ENCODE data around the gene TPBGL. TPM values are rescaled to one million over a fixed set of nuclear protein-coding genes. Genes with fewer than 3 reads are reported as not detected.
A peak's percentile ranks its signal among the peaks of the same experiment; 100 is the strongest.

TPBGL gene
- total RNA-seq, 1 donor from 2014 or later = not detected

DNA sequence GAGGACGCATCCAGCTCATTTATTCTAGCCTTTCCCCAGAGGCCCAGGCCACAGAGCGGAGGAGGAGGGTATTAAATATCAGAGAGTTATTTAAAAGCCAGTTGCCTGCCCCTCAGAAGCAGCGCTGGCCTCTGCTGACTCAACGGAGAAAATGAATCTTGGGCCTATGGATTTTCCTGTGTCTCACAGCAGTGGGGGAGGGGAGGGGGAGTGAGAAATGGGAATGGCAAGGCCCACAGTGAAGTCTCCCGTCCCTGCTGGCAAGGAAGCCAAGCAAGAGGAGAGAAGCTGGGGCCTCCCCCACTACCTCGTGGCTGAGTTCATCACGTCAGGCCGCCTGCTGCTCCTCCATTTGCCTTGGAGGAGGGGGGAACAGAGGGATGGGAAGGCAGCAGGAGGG is 4.5 kb upstream of the TPBGL start:
- no peak for DNase-seq (ENCODE audit: extremely low spot score, unreplicated experiment)
- TF ChIP-seq, protein P1, sequence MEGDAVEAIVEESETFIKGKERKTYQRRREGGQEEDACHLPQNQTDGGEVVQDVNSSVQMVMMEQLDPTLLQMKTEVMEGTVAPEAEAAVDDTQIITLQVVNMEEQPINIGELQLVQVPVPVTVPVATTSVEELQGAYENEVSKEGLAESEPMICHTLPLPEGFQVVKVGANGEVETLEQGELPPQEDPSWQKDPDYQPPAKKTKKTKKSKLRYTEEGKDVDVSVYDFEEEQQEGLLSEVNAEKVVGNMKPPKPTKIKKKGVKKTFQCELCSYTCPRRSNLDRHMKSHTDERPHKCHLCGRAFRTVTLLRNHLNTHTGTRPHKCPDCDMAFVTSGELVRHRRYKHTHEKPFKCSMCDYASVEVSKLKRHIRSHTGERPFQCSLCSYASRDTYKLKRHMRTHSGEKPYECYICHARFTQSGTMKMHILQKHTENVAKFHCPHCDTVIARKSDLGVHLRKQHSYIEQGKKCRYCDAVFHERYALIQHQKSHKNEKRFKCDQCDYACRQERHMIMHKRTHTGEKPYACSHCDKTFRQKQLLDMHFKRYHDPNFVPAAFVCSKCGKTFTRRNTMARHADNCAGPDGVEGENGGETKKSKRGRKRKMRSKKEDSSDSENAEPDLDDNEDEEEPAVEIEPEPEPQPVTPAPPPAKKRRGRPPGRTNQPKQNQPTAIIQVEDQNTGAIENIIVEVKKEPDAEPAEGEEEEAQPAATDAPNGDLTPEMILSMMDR (IDR thresholded peaks at IDR 0.05) = no peak
- H3K27me3 Mint-ChIP-seq (ENCODE audit: unreplicated experiment) = peaks cover 35% of the 10 kb centered on the region

DNA sequence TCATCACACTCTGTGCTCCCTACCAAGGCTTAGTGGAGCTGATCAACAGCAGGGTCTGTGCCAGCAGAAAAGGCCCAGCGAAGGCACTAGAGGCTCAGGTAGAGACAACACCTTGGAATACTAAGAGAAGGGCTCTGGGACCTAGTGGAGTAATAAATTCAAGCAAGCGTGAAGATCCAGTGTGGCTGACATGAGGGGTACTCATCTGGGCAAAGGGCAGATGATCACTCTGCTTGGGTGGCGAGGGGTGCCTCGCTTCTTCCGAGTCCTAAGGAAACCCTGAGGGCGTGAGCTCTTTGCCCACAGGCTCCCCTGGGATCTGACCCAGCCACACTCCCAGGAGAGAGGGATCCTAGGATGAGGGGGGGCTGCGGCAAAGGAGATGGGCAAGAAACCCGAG is 3.5 kb upstream of the TPBGL start:
- H3K27me3 Mint-ChIP-seq (ENCODE audit: unreplicated experiment) = peaks cover 35% of the 10 kb centered on the region
- TF ChIP-seq, protein P1 (IDR thresholded peaks at IDR 0.05) = no peak
- no peak for DNase-seq (ENCODE audit: extremely low spot score, unreplicated experiment)

More for the DNA sequence above, 4.5 kb upstream of the TPBGL start:
- Mint-ChIP-seq H3K4me3 (ENCODE audit: unreplicated experiment) (no peak overlapping the region), H3K9me3 (ENCODE audit: unreplicated experiment) (no peaks in the 10 kb centered on the region), H3K27ac (ENCODE audit: unreplicated experiment) (no peak overlapping the region), H3K36me3 (ENCODE audit: unreplicated experiment) (no peaks in the 10 kb centered on the region), H3K4me1 (ENCODE audit: unreplicated experiment) (peaks cover 4% of the 10 kb centered on the region)

DNA sequence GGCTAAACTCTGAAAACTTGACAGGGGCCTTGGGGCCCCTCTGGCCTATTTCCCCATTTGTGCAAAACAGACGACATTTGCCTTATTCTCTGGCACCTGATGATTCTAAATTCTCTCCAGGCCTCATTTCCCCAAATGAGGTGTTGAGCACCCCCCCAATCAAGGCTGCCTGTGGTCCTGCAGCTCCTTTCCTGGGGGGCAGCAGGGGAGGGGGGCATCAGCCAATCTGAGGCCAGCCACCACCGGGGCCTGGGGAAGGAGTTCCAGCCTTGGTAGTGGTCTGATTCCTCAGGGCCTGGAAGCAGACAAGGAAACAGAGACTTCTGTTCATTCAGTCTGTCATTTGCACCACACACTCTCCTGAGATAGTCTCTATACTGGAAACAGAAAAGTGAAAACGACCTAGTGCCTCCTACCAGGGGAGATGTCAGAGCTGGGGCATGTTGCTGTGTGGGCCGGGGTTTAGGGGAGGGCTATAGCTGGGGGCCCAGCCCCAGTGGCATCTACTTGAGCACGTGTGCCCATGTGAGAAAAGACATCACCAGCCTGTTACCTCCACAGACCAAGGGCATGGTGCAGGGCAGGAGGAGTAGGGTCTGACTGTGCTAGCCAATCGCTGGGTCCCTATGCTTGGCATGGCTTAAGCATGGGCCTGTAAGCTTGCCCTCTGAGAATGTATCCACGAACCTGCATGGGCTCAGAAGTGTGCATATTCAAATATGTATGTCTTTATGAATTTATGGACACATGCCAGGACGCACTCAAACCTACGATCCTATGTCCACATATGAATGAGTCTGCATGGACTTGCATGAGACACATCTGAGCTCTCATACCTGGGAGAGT is 1.8 kb upstream of the TPBGL start:
- no peak for DNase-seq (ENCODE audit: extremely low spot score, unreplicated experiment)
- Mint-ChIP-seq H3K4me3 (ENCODE audit: unreplicated experiment) (no peak overlapping the region), H3K4me1 (ENCODE audit: unreplicated experiment) (peaks cover 8% of the 10 kb centered on the region), H3K9me3 (ENCODE audit: unreplicated experiment) (no peaks in the 10 kb centered on the region), H3K27me3 (ENCODE audit: unreplicated experiment) (peaks cover 52% of the 10 kb centered on the region), H3K27ac (ENCODE audit: unreplicated experiment) (no peak overlapping the region), H3K36me3 (ENCODE audit: unreplicated experiment) (no peaks in the 10 kb centered on the region)
- TF ChIP-seq, protein P1 (IDR thresholded peaks at IDR 0.05) = no peak

More for the DNA sequence above, 3.5 kb upstream of the TPBGL start:
- no peak overlapping the region for H3K27ac Mint-ChIP-seq (ENCODE audit: unreplicated experiment)
- no peak overlapping the region for H3K4me3 Mint-ChIP-seq (ENCODE audit: unreplicated experiment)
- H3K9me3 Mint-ChIP-seq (ENCODE audit: unreplicated experiment) = no peaks in the 10 kb centered on the region
- H3K4me1 Mint-ChIP-seq (ENCODE audit: unreplicated experiment) = peaks cover 4% of the 10 kb centered on the region
- no peaks in the 10 kb centered on the region for H3K36me3 Mint-ChIP-seq (ENCODE audit: unreplicated experiment)

DNA sequence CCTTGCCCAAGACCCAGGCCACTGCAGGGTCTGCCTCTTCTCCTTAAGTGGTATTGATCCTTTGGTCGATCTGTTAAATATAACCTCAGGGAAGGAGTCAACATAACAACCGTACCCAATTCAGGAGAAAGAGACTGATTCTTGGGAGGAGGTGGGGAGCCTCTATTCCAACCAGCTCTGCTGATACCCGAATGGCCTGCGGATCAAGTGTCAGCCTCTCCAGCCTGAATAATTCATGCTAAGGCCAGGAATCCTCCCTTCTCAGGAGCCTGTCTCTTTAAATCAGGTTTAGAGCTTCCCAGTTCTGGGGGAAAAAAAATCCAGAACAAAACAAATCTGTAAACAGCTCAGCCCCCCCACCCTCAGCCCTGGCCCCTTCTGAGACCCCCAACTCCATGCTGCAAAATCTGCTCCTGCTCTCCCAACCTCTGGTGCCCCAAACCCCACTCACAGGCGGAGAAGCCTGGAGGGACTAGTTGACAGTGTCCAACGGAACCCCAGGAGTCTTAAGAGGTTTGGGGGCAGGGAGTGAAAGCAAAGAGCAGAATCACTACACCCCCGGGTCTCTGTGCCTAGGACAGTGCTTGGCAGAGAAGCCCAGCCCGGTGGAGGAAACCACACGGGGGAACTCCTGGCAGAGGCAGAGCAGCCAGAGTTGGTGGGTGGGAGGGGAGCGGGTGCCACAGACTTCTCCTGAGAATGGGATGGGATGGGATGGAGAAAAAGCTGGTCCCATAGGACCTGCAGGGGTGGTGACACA is 863 bp upstream of the TPBGL start:
- Mint-ChIP-seq H3K4me3 (ENCODE audit: unreplicated experiment) (peak overlapping the region; percentile 64), H3K4me1 (ENCODE audit: unreplicated experiment) (peaks cover 8% of the 10 kb centered on the region), H3K27ac (ENCODE audit: unreplicated experiment) (no peak overlapping the region), H3K9me3 (ENCODE audit: unreplicated experiment) (no peaks in the 10 kb centered on the region), H3K27me3 (ENCODE audit: unreplicated experiment) (peaks cover 60% of the 10 kb centered on the region), H3K36me3 (ENCODE audit: unreplicated experiment) (no peaks in the 10 kb centered on the region)
- DNase-seq (ENCODE audit: extremely low spot score, unreplicated experiment) = no peak
- TF ChIP-seq, protein P1 (IDR thresholded peaks at IDR 0.05) = no peak
